SU-DHL-6 (cell line): ENCODE results near the gene EMILIN2.

Experiments used
- H2AFZ ChIP-seq: fragments of 200-600 bp; sonication (generic); 2 replicates; pipeline ENCODE4 v1.6.1; 2014; ENCODE audit warnings: low read depth, mild to moderate bottlenecking, moderate library complexity, mixed read lengths, antibody characterized with exemption, low read length; ENCODE audit not compliant: severe bottlenecking
- H3F3A ChIP-seq: fragments of 200-600 bp; shearing (Covaris generic); 2 replicates; pipeline ENCODE4 v1.6.0; 2016; ENCODE audit warnings: antibody characterized with exemption, mild to moderate bottlenecking; ENCODE audit not compliant: insufficient read depth
- H3K27ac ChIP-seq: fragments of 200-600 bp; sonication (generic); 2 replicates; pipeline ENCODE4 v1.5.1; 2016; ENCODE audit warnings: low read depth, mild to moderate bottlenecking, low read length, moderate library complexity, mixed read lengths
- H3K27me3 ChIP-seq: fragments of 200-600 bp; sonication (generic), shearing (Covaris generic); 2 replicates; pipeline ENCODE4 v1.6.0; 2014; ENCODE audit warnings: mild to moderate bottlenecking, low read length
- H3K36me3 ChIP-seq: fragments of 200-600 bp; sonication (generic); 2 replicates; pipeline ENCODE4 v1.6.1; 2014; ENCODE audit warnings: mild to moderate bottlenecking, low read length, mixed read lengths
- H3K4me2 ChIP-seq: fragments of 300-600, 200-600 bp; shearing (Covaris generic), sonication (generic); 2 replicates; pipeline ENCODE4 v1.6.0; 2014; ENCODE audit warnings: low read length, low read depth, mild to moderate bottlenecking; ENCODE audit not compliant: poor library complexity, severe bottlenecking
- H3K4me3 ChIP-seq: fragments of 200-600 bp; sonication (generic); 2 replicates; pipeline ENCODE4 v1.5.1; 2014; ENCODE audit warnings: antibody characterized with exemption, low read length, mild to moderate bottlenecking, mixed read lengths; ENCODE audit not compliant: insufficient read depth, poor library complexity, severe bottlenecking
- H3K79me2 ChIP-seq: fragments of 200-600 bp; sonication (generic); 2 replicates; pipeline ENCODE4 v1.6.1; 2014; ENCODE audit warnings: mild to moderate bottlenecking, low read length, moderate library complexity; ENCODE audit not compliant: insufficient read depth
- H3K9ac ChIP-seq: fragments of 200-600 bp; sonication (generic); 2 replicates; pipeline ENCODE4 v1.7.0; 2014; ENCODE audit warnings: mild to moderate bottlenecking, low read length
- H3K9me2 ChIP-seq: fragments of 200-600 bp; sonication (generic); replicated peaks from 2 replicates; pipeline ENCODE4 v1.6.1; 2014; ENCODE audit warnings: low read length; ENCODE audit not compliant: insufficient read depth
- H3K9me3 ChIP-seq: fragments of 200-600 bp; sonication (generic); 2 replicates; pipeline ENCODE4 v1.6.1; 2014; ENCODE audit warnings: low read length, mixed read lengths; ENCODE audit not compliant: insufficient read depth
- H4K20me1 ChIP-seq: fragments of 200-600 bp; sonication (generic); 2 replicates; pipeline ENCODE4 v1.6.1; 2014; ENCODE audit warnings: low read depth, mild to moderate bottlenecking, antibody characterized with exemption, low read length, moderate library complexity, mixed read lengths
- CTCF ChIP-seq: fragments of 200-600 bp; sonication (generic); IDR thresholded peaks from one replicate; pipeline ENCODE4 v1.5.1; 2017; ENCODE audit warnings: antibody characterized with exemption, mild to moderate bottlenecking, low read length, moderate library complexity; ENCODE audit not compliant: insufficient read depth, poor library complexity, severe bottlenecking
- EZH2phosphoT487 ChIP-seq: fragments of 200-600 bp; sonication (generic), shearing (Covaris generic); conservative IDR thresholded peaks from 2 replicates; pipeline ENCODE4 v1.6.1; 2018; ENCODE audit warnings: mild to moderate bottlenecking, antibody characterized with exemption, low read length, moderate library complexity, mixed read lengths

Gene EMILIN2

GRCh38 chr18:2932247-2933181, 85.7 kb downstream of the EMILIN2 start:
- Histone ChIP-seq H3K9ac (no peak overlapping the region), H3K79me2 (no peaks in the 10 kb centered on the region), H3K27ac (no peak overlapping the region), H4K20me1 (no peaks in the 10 kb centered on the region), H3K4me2 (no peak overlapping the region), H3K27me3 (no peaks in the 10 kb centered on the region), H2AFZ (no peak overlapping the region), H3K9me2 (no peaks in the 10 kb centered on the region), H3K36me3 (no peaks in the 10 kb centered on the region; the same call in 1 of the 2 replicates), H3F3A (no peaks in the 10 kb centered on the region), H3K4me3 (no peak overlapping the region), H3K9me3 (no peaks in the 10 kb centered on the region)
- TF ChIP-seq EZH2phosphoT487 (no peak), CTCF (peak; percentile 50)

GRCh38 chr18:2933995-2934394, 87.2 kb downstream of the EMILIN2 start:
- H3K9ac ChIP-seq: no peak overlapping the region
- TF ChIP-seq CTCF (no peak), EZH2phosphoT487 (no peak)
- no peaks in the 10 kb centered on the region for H3K9me2 ChIP-seq
- H3F3A ChIP-seq: no peaks in the 10 kb centered on the region
- H2AFZ ChIP-seq: no peak overlapping the region
- no peak overlapping the region for H3K4me2 ChIP-seq
- H4K20me1 ChIP-seq: no peaks in the 10 kb centered on the region
- H3K79me2 ChIP-seq: no peaks in the 10 kb centered on the region
- no peak overlapping the region for H3K27ac ChIP-seq
- H3K27me3 ChIP-seq: no peaks in the 10 kb centered on the region
- no peaks in the 10 kb centered on the region; the same call in 1 of the 2 replicates for H3K36me3 ChIP-seq
- no peak overlapping the region for H3K4me3 ChIP-seq
- no peaks in the 10 kb centered on the region for H3K9me3 ChIP-seq

GRCh38 chr18:2935438-2936192, 88.8 kb downstream of the EMILIN2 start:
- no peaks in the 10 kb centered on the region; the same call in 1 of the 2 replicates for H3K36me3 ChIP-seq
- no peak overlapping the region for H3K27ac ChIP-seq
- H3F3A ChIP-seq: no peaks in the 10 kb centered on the region
- no peak overlapping the region for H3K4me3 ChIP-seq
- TF ChIP-seq CTCF: no peak
- no peak for TF ChIP-seq EZH2phosphoT487
- H4K20me1 ChIP-seq: no peaks in the 10 kb centered on the region
- no peak overlapping the region for H3K9ac ChIP-seq
- H3K4me2 ChIP-seq: no peak overlapping the region
- H3K27me3 ChIP-seq: no peaks in the 10 kb centered on the region
- no peak overlapping the region for H2AFZ ChIP-seq
- H3K79me2 ChIP-seq: no peaks in the 10 kb centered on the region
- no peaks in the 10 kb centered on the region for H3K9me2 ChIP-seq
- H3K9me3 ChIP-seq: no peaks in the 10 kb centered on the region
